HG03066 (cell line): ENCODE data around the gene DOK1.

ENCODE experiments used
- ATAC-seq: cut with Tn5 transposase; IDR thresholded peaks from one replicate; pipeline ENCODE4 v1.9.1; 2021; ENCODE audit warnings: low read depth; ENCODE audit not compliant: unreplicated experiment

The DOK1 gene

GRCh38 chr2:74593826-74594772 lies 39.6 kb downstream of the DOK1 start:
- no peak for ATAC-seq

GRCh38 chr2:74596584-74596983 lies 42.1 kb downstream of the DOK1 start:
- no peak for ATAC-seq

- ATAC-seq = no peak
Measured at GRCh38 chr2:74597410-74597809, 42.9 kb downstream of the DOK1 start.

GRCh38 chr2:74599676-74600075 lies 45.2 kb downstream of the DOK1 start:
- no peak for ATAC-seq

- ATAC-seq = no peak
Measured at GRCh38 chr2:74602586-74603281, 48.2 kb downstream of the DOK1 start.

GRCh38 chr2:74603282-74604000 lies 48.9 kb downstream of the DOK1 start:
- no peak for ATAC-seq

GRCh38 chr2:74606927-74607326 lies 52.4 kb downstream of the DOK1 start:
- no peak for ATAC-seq
